GM13976 (cell line): ENCODE measurements around the gene CPVL.

ENCODE experiments used
- DNase-seq: peaks from one replicate; pipeline ENCODE4 v3.0.0; 2012; ENCODE audit warnings: low spot score
- in situ Hi-C: fragments of 300-500 bp; cut with MboI; formaldehyde crosslinking; loops from one replicate; pipeline ENCODE4 v1.12.0; 2022; ENCODE audit warnings: low sequenced_read_pairs, mixed read lengths, inconsistent platforms; ENCODE audit not compliant: unreplicated experiment
- TF ChIP-seq, protein P1 (sequence below): IDR thresholded peaks from 2 replicates; pipeline ENCODE4 v1.5.1; 2012; ENCODE audit warnings: borderline replicate concordance, mild to moderate bottlenecking; ENCODE audit not compliant: insufficient read depth; ENCODE audit errors: extremely low read depth, missing control alignments, control extremely low read depth

CPVL gene

GRCh38 chr7:29138588-29138987, 7.7 kb downstream of the CPVL start:
- TF ChIP-seq, protein P1, sequence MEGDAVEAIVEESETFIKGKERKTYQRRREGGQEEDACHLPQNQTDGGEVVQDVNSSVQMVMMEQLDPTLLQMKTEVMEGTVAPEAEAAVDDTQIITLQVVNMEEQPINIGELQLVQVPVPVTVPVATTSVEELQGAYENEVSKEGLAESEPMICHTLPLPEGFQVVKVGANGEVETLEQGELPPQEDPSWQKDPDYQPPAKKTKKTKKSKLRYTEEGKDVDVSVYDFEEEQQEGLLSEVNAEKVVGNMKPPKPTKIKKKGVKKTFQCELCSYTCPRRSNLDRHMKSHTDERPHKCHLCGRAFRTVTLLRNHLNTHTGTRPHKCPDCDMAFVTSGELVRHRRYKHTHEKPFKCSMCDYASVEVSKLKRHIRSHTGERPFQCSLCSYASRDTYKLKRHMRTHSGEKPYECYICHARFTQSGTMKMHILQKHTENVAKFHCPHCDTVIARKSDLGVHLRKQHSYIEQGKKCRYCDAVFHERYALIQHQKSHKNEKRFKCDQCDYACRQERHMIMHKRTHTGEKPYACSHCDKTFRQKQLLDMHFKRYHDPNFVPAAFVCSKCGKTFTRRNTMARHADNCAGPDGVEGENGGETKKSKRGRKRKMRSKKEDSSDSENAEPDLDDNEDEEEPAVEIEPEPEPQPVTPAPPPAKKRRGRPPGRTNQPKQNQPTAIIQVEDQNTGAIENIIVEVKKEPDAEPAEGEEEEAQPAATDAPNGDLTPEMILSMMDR = no peak
- no peak for DNase-seq
- in situ Hi-C loops = no loop called here

DNA sequence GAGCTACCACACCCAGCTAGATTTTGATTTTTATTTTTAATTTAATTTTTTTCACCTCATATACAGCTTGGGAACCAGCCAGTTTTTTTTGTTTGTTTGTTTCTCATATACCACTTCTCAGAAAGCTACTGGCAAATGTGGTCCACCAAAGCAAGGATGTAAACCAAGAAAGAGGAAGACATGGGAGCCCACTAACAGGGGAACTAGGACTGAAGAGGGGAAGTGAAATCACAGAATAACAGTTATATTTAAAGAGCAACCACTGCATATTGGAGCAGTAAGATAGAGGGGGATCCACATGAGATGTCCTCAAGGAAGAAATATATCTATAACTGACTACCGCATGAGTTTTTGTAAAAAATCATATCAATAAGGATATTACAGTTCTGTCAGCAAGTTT, 10.5 kb downstream of the CPVL start:
- in situ Hi-C loops = no loop called here
- TF ChIP-seq, protein P1 = no peak
- DNase-seq = no peak

DNA sequence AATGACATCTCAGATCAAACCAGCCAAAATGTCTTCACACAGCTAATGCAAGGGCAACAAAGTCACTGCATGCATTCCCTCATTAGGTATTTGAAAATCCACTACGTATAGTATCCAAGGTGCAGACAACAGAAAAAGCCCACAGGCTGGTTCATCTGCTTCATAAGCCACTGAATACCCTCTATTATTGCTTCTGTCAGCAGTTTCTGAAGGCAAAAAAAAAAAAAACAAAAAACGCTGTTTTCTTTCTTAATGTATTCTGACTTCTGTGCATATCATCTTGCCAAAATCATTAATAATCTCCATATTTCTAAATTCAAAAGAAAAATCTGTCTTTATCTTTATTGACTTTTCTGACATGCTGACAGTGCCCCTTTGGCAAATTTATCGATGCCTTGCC, 13.4 kb downstream of the CPVL start:
- in situ Hi-C loops = no loop called here
- TF ChIP-seq, protein P1 = no peak
- DNase-seq = no peak

DNA sequence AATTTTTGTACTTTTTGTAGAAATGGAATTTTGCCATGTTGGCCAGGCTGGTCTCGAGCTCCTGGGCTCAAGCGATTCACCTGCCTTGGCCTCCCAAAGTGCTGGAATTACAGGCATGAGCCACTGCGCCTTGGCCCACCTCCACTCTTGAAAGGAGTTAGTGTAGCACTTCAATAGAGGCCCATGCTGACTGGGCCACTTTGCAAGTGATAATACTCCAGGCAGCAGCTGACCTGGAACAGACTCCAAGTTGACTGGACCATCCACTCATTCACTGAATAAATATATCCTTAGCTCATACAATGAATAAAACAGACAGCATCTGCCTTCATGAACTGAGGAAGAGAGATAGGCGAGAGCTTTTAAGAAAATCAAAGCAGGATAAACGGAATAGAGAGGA, 14.7 kb downstream of the CPVL start:
- DNase-seq = no peak
- in situ Hi-C loops = no loop called here
- TF ChIP-seq, protein P1 = no peak

DNA sequence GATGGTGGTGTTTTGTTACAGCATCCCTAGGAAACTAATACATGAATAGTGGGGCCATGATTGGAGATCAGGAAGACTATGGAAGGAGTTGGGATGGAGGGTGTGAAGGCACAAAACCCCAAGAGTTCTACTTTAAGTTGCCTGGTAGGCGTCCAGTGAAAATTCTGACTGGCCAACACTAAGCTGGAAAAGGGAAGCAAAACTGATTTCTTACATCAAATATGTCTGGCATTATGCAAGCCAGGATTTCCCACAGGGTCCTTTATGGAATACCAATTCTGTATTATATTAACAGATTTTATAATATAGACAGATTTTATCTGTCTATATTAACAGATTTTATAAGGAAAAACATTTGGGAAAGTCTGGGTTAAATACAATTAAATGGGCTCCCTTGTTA, 16.2 kb downstream of the CPVL start:
- in situ Hi-C loops = no loop called here
- DNase-seq = no peak
- TF ChIP-seq, protein P1 = no peak

GRCh38 chr7:29127527-29127926, 18.8 kb downstream of the CPVL start:
- TF ChIP-seq, protein P1 = no peak
- in situ Hi-C loops = no loop called here
- DNase-seq = no peak

GRCh38 chr7:29126804-29127203, 19.5 kb downstream of the CPVL start:
- DNase-seq = no peak
- in situ Hi-C loops = no loop called here
- TF ChIP-seq, protein P1 = no peak
